ENCODE data around the gene CBY2.

The CBY2 gene

GRCh38 chr13:45731455-45731854 lies 29.3 kb downstream of the CBY2 start:
- TF ChIP-seq CTCF (IDR thresholded peaks at IDR 0.05; ENCODE audit: low read depth, low read length): no peak
- no peak for DNase-seq
- H3K27me3 ChIP-seq: peaks cover 10% of the 10 kb centered on the region; the same call in 1 of the 2 replicates
- H3K36me3 ChIP-seq: no peaks in the 10 kb centered on the region
- H3K4me3 ChIP-seq (ENCODE audit: low read depth, low read length): no peak overlapping the region
- H3K9me3 ChIP-seq: no peaks in the 10 kb centered on the region; the same call in 1 of the 2 replicates
- H3K4me1 ChIP-seq: no peaks in the 10 kb centered on the region

- TF ChIP-seq CTCF (IDR thresholded peaks at IDR 0.05; ENCODE audit: low read depth, low read length): no peak
- no peaks in the 10 kb centered on the region for H3K4me1 ChIP-seq
- H3K4me3 ChIP-seq (ENCODE audit: low read depth, low read length): no peak overlapping the region
- DNase-seq: no peak
- peaks cover 10% of the 10 kb centered on the region; the same call in 1 of the 2 replicates for H3K27me3 ChIP-seq
- no peaks in the 10 kb centered on the region for H3K36me3 ChIP-seq
- no peaks in the 10 kb centered on the region; the same call in 1 of the 2 replicates for H3K9me3 ChIP-seq
Measured at GRCh38 chr13:45732916-45733315, 30.8 kb downstream of the CBY2 start.

- H3K4me3 ChIP-seq (ENCODE audit: low read depth, low read length): no peak overlapping the region
- no peaks in the 10 kb centered on the region for H3K4me1 ChIP-seq
- no peak for DNase-seq
- H3K9me3 ChIP-seq: no peaks in the 10 kb centered on the region; the same call in 1 of the 2 replicates
- no peaks in the 10 kb centered on the region for H3K36me3 ChIP-seq
- H3K27me3 ChIP-seq: peaks cover 10% of the 10 kb centered on the region; the same call in 1 of the 2 replicates
- TF ChIP-seq CTCF (IDR thresholded peaks at IDR 0.05; ENCODE audit: low read depth, low read length): no peak
Measured at GRCh38 chr13:45733361-45733760, 31.2 kb downstream of the CBY2 start.

GRCh38 chr13:45737571-45738017 lies 35.5 kb downstream of the CBY2 start:
- no peaks in the 10 kb centered on the region for H3K27me3 ChIP-seq
- no peak overlapping the region for H3K4me3 ChIP-seq (ENCODE audit: low read depth, low read length)
- no peaks in the 10 kb centered on the region for H3K4me1 ChIP-seq
- H3K9me3 ChIP-seq: no peaks in the 10 kb centered on the region; the same call in 1 of the 2 replicates
- no peaks in the 10 kb centered on the region for H3K36me3 ChIP-seq
- DNase-seq: peak; percentile 36
- peak; percentile 56 for TF ChIP-seq CTCF (IDR thresholded peaks at IDR 0.05; ENCODE audit: low read depth, low read length)

- no peaks in the 10 kb centered on the region for H3K27me3 ChIP-seq
- H3K9me3 ChIP-seq: no peaks in the 10 kb centered on the region
- no peaks in the 10 kb centered on the region for H3K36me3 ChIP-seq
- no peak overlapping the region for H3K4me3 ChIP-seq (ENCODE audit: low read depth, low read length)
- no peaks in the 10 kb centered on the region for H3K4me1 ChIP-seq
- DNase-seq: no peak
- no peak for TF ChIP-seq CTCF (IDR thresholded peaks at IDR 0.05; ENCODE audit: low read depth, low read length)
Measured at GRCh38 chr13:45742985-45743384, 40.9 kb downstream of the CBY2 start.

- no peaks in the 10 kb centered on the region; the same call in 1 of the 2 replicates for H3K4me1 ChIP-seq
- H3K36me3 ChIP-seq: no peaks in the 10 kb centered on the region
- no peak overlapping the region for H3K4me3 ChIP-seq (ENCODE audit: low read depth, low read length)
- no peaks in the 10 kb centered on the region for H3K9me3 ChIP-seq
- no peak for DNase-seq
- no peaks in the 10 kb centered on the region; the same call in 1 of the 2 replicates for H3K27me3 ChIP-seq
- no peak for TF ChIP-seq CTCF (IDR thresholded peaks at IDR 0.05; ENCODE audit: low read depth, low read length)
Measured at GRCh38 chr13:45744979-45745378, 42.9 kb downstream of the CBY2 start.

All from BE2C (cell line).